Endothelial cell of umbilical vein (primary cell): ENCODE data around the gene PPM1G. TPM values are rescaled to one million over a fixed set of nuclear protein-coding genes. Genes with fewer than 3 reads are reported as not detected.

Experiments
- BruUV-seq: library from RNA; stranded (reverse); fragments of 400-500 nt; replicated peaks from 2 replicates; lab custom pipeline; 2021; lab: Mats Ljungman, UMichigan
- CTCF ChIA-PET: fragments of 300-600, 350-600 bp; sonication (Branson Sonifier 250); formaldehyde crosslinking; loops from one replicate; lab custom pipeline; 2021; ENCODE audit warnings: antibody characterized with exemption, inconsistent platforms; lab: Charles Lee
- POLR2A ChIA-PET: fragments of 300-600, 350-600 bp; sonication (Branson Sonifier 250); formaldehyde crosslinking; loops from one replicate; lab custom pipeline; 2021; ENCODE audit warnings: antibody characterized with exemption, inconsistent platforms; lab: Charles Lee
- DNase-seq: peaks from one replicate; pipeline ENCODE4 v3.0.0-alpha.2; 2011; ENCODE audit warnings: low read depth, low spot score
- FAIRE-seq: peaks from 2 replicates; lab custom pipeline; 2011; peaks lifted over from hg19 to GRCh38; lab: Jason Lieb, UNC
- H2AFZ ChIP-seq: 2 replicates; pipeline ENCODE4 v1.6.0; 2012; ENCODE audit warnings: low read depth, low read length, control low read depth, inconsistent platforms
- H3K27ac ChIP-seq: 2 replicates; pipeline ENCODE4 v1.5.1; 2011; ENCODE audit warnings: low read depth, mild to moderate bottlenecking, control low read depth, low read length, moderate library complexity; ENCODE audit not compliant: insufficient read depth
- H3K27me3 ChIP-seq, 2 experiments: 2 replicates each; pipeline versions ENCODE4 v1.6.0 to v1.6.1; 2011; ENCODE audit warnings: low read length in 2 of 2, mixed read lengths in 1 of 2; ENCODE audit not compliant: control insufficient read depth in 2 of 2, insufficient read depth in 2 of 2
- H3K36me3 ChIP-seq, 2 experiments: 2 replicates in 1 of 2; 3 replicates in 1 of 2; pipeline ENCODE4 v1.5.1; 2011; ENCODE audit warnings: low read length in 2 of 2, mild to moderate bottlenecking in 1 of 2, moderate library complexity in 1 of 2; ENCODE audit not compliant: control insufficient read depth in 2 of 2, insufficient read depth in 2 of 2; ENCODE audit errors: extremely low read depth in 1 of 2
- H3K4me1 ChIP-seq: 3 replicates; pipeline ENCODE4 v1.5.1; 2011; ENCODE audit warnings: mild to moderate bottlenecking, low read length; ENCODE audit not compliant: control insufficient read depth, insufficient read depth; ENCODE audit errors: extremely low read depth
- H3K4me2 ChIP-seq: 2 replicates; pipeline ENCODE4 v1.6.1; 2011; ENCODE audit warnings: low read length, control low read depth, mixed read lengths; ENCODE audit not compliant: insufficient read depth
- H3K4me3 ChIP-seq, 3 experiments: fragments of 200-600 bp in 1 of 3; sonication (generic), shearing (Covaris generic) in 1 of 3; replicated peaks in 1 of 3; 2 replicates each; pipeline ENCODE4 v1.5.1; 2011 to 2016; ENCODE audit warnings: control low read depth in 3 of 3, low read length in 3 of 3, mild to moderate bottlenecking in 2 of 3, inconsistent platforms in 1 of 3, low read depth in 1 of 3, moderate library complexity in 1 of 3; ENCODE audit not compliant: insufficient read depth in 1 of 3
- H3K79me2 ChIP-seq: 2 replicates; pipeline ENCODE4 v1.6.0; 2012; ENCODE audit warnings: low read length, inconsistent platforms; ENCODE audit not compliant: control insufficient read depth, insufficient read depth
- H3K9ac ChIP-seq: replicated peaks from 2 replicates; pipeline ENCODE3; 2011; ENCODE audit warnings: low read length, control low read depth; ENCODE audit not compliant: insufficient read depth; ENCODE audit errors: extremely low read depth
- H3K9me1 ChIP-seq: replicated peaks from 3 replicates; pipeline ENCODE4 v1.6.0; 2011; ENCODE audit warnings: mild to moderate bottlenecking, low read length; ENCODE audit not compliant: control insufficient read depth, insufficient read depth; ENCODE audit errors: extremely low read depth
- H3K9me3 ChIP-seq: replicated peaks from 2 replicates; pipeline ENCODE4 v1.5.1; 2012; ENCODE audit warnings: low read length, inconsistent platforms; ENCODE audit not compliant: control insufficient read depth, insufficient read depth
- H4K20me1 ChIP-seq: replicated peaks from 2 replicates; pipeline ENCODE3; 2011; ENCODE audit warnings: mild to moderate bottlenecking, low read length; ENCODE audit not compliant: control insufficient read depth, insufficient read depth; ENCODE audit errors: extremely low read depth
- FOS ChIP-seq: IDR thresholded peaks from 2 replicates; pipeline ENCODE4 v1.6.1; 2011; ENCODE audit warnings: mild to moderate bottlenecking, low read length, moderate library complexity, borderline replicate concordance; ENCODE audit not compliant: insufficient read depth
- MAX ChIP-seq: IDR thresholded peaks from 2 replicates; pipeline ENCODE4 v1.6.1; 2011; ENCODE audit not compliant: insufficient read depth, insufficient read length
- MYC ChIP-seq: IDR thresholded peaks from one replicate; pipeline ENCODE4 v1.6.1; 2011; ENCODE audit warnings: mild to moderate bottlenecking, low read depth, low read length
- POLR2A ChIP-seq: IDR thresholded peaks from 2 replicates; pipeline ENCODE4 v1.6.1; 2012; ENCODE audit warnings: low read depth, mild to moderate bottlenecking, control low read depth, low read length
- POLR2AphosphoS5 ChIP-seq: IDR thresholded peaks from 2 replicates; pipeline ENCODE4 v1.6.1; 2012; ENCODE audit warnings: low read depth, mild to moderate bottlenecking, control low read depth, low read length, moderate library complexity; ENCODE audit not compliant: insufficient read depth
- dilution Hi-C: fragments of 300-500 bp; cut with MboI; formaldehyde crosslinking; loops from one replicate; pipeline ENCODE4 v1.15.0; 2019; ENCODE audit warnings: low sequenced_read_pairs; ENCODE audit not compliant: extremely low pct_ligation_motif_present
- intact Hi-C: fragments of 100-400 bp; cut with micrococcal nuclease; formaldehyde crosslinking; loops from one replicate; pipeline ENCODE4 v1.10.0; 2022
- polyA plus RNA-seq, 4 experiments: library from polyadenylated mRNA; depleted of rRNA in 3 of 4; stranded (reverse) in 3 of 4; unstranded in 1 of 4; fragments of >200 nt; gene quantifications; 2 replicates each; pipeline versions ENCODE4 v1.2.1 to v1.2.3, GENCODE V29; 2011 to 2012; ENCODE audit warnings: missing spikeins in 1 of 4
- total RNA-seq: library from RNA; stranded (reverse); gene quantifications from 2 replicates; pipeline ENCODE4 v1.2.3, GENCODE V29; 2021

Gene PPM1G
- total and polyA plus RNA-seq, 2 donors (not counting 3 experiments of a cell fraction or from before 2014, with no cell fraction given), result 48.1 to 135 TPM

GRCh38 chr2:27362678-27363420 lies 46.5 kb downstream of the PPM1G start:
- CTCF ChIA-PET, result no interaction called here

GRCh38 chr2:27356382-27357181 lies 52.8 kb downstream of the PPM1G start, which contains the start of gene GTF3C2:
Gene GTF3C2, minus strand, starts transcription at chr2:27356764. Its CDS starts 13,210 bp downstream, at chr2:27343554.
- no peaks in the 10 kb centered on the region for H3K9me3 ChIP-seq
- TF ChIP-seq FOS (no peak), POLR2AphosphoS5 (peak; percentile 98), MYC (peak; percentile 59), MAX (peak; percentile 81)
- H3K9ac ChIP-seq, result peak within 1 kb of the TSS; percentile 95
- H3K4me1 ChIP-seq, result peaks cover 16% of the 10 kb centered on the region
- DNase-seq, result peak; percentile 98
- peak within 1 kb of the TSS; percentile 99 for H3K4me2 ChIP-seq
- no peaks in the 10 kb centered on the region for H3K27me3 ChIP-seq
- peak within 1 kb of the TSS; percentile 83 for H2AFZ ChIP-seq
- peak within 1 kb of the TSS; percentile 40 to 90 (median 63) for H3K4me3 ChIP-seq
- TSS peak; percentile 61 for BruUV-seq
- H3K9me1 ChIP-seq, result no peaks in the 10 kb centered on the region
- no peaks in the 10 kb centered on the region for H3K36me3 ChIP-seq
- ChIA-PET CTCF (interaction anchor here (1.0 to 1.8 kb wide), 4 partner anchors 12 to 276 kb away, joined by 3 to 8 read pairs (median 5); partner anchors contain the start of genes EIF2B4 and PPM1G), POLR2A (interaction anchor here (0.8 to 1.5 kb wide), 3 partner anchors 13 to 34 kb away, joined by 3 to 7 read pairs (median 4); partner anchors contain the start of gene EIF2B4)
- H3K27ac ChIP-seq, result peak within 1 kb of the TSS; percentile 83
- H4K20me1 ChIP-seq, result no peaks in the 10 kb centered on the region
- peak; percentile 94 for FAIRE-seq
- peaks cover 60% of the 10 kb centered on the region for H3K79me2 ChIP-seq
- dilution Hi-C loops (no loop called here), intact Hi-C loops (loop anchor here (1.0 to 5.0 kb wide), 6 partner anchors 14 to 327 kb away; partner anchors contain the start of genes CAD, EIF2B4, MPV17 and NRBP1)

More at GRCh38 chr2:27362678-27363420, 46.5 kb downstream of the PPM1G start:
- Histone ChIP-seq H3K9ac (no peak overlapping the region), H3K4me1 (peaks cover 3% of the 10 kb centered on the region), H3K4me2 (no peak overlapping the region), H3K27ac (no peak overlapping the region), H3K9me3 (no peaks in the 10 kb centered on the region), H3K9me1 (no peaks in the 10 kb centered on the region), H2AFZ (no peak overlapping the region), H3K27me3 (no peaks in the 10 kb centered on the region), H4K20me1 (no peaks in the 10 kb centered on the region), H3K36me3 (peaks cover 5 to 26% of the 10 kb centered on the region in 2 experiments), H3K4me3 (no peak overlapping the region), H3K79me2 (peaks cover 8% of the 10 kb centered on the region)
- POLR2A ChIA-PET, result no interaction called here
- FAIRE-seq (peak; percentile 44), DNase-seq (no peak)
- BruUV-seq, result no TSS peak
- intact Hi-C loops (no loop called here), dilution Hi-C loops (no loop called here)
- TF ChIP-seq MYC (no peak), POLR2A (peak; percentile 45)
